Mesenteric fat pad (tissue), 1 donor: ENCODE data around the gene CCDC15. TPM values are rescaled to one million over a fixed set of nuclear protein-coding genes. Genes with fewer than 3 reads are reported as not detected.
"Not testable (repeated sequence)": the region's sequence is repeated elsewhere in the genome, so short reads cannot be mapped to it uniquely, and the experiment has no call there.

Experiments used
- DNase-seq: peaks from one replicate; pipeline ENCODE4 v3.0.0-alpha.2; 2020; ENCODE audit warnings: low spot score
- total RNA-seq: library from RNA; stranded (reverse); fragmentation: NEBNext Ultra II Directional; extraction: Animal tissue kit (Norgen Biotek cat#: 25700); gene quantifications from one replicate; pipeline ENCODE4 v1.2.1, GENCODE V29; 2021
- donor health status: DM: yes; HTN: yes; CAD: no.

CCDC15 gene
- total RNA-seq, 1 donor from 2014 or later: 0.93 TPM

- no peak for DNase-seq
Observed at GRCh38 chr11:125079878-125080530, 126.0 kb downstream of the CCDC15 start.

GRCh38 chr11:125080531-125080911 lies 126.5 kb downstream of the CCDC15 start:
- DNase-seq: no peak

- DNase-seq: peak; percentile 83
Observed at GRCh38 chr11:125081098-125081798, 127.2 kb downstream of the CCDC15 start.

GRCh38 chr11:125082040-125082439 lies 128.0 kb downstream of the CCDC15 start:
- no peak for DNase-seq

GRCh38 chr11:125082611-125083311 lies 128.8 kb downstream of the CCDC15 start:
- peak; percentile 69 for DNase-seq

GRCh38 chr11:125083312-125084056 lies 129.5 kb downstream of the CCDC15 start:
- no peak for DNase-seq

- DNase-seq: peak; percentile 85
Observed at GRCh38 chr11:125084057-125084416, 130.0 kb downstream of the CCDC15 start.

GRCh38 chr11:125084761-125085231 lies 130.8 kb downstream of the CCDC15 start:
- peak; percentile 74 for DNase-seq

GRCh38 chr11:125085301-125086081 lies 131.5 kb downstream of the CCDC15 start:
- DNase-seq: no peak

- peak; percentile 85 for DNase-seq
Observed at GRCh38 chr11:125086633-125087296, 132.8 kb downstream of the CCDC15 start.

- DNase-seq: no peak
Observed at GRCh38 chr11:125088123-125088522, 134.1 kb downstream of the CCDC15 start.

GRCh38 chr11:125088576-125089455 lies 134.8 kb downstream of the CCDC15 start:
- peak; percentile 76 for DNase-seq

- peak; percentile 87 for DNase-seq
Observed at GRCh38 chr11:125089481-125089880, 135.5 kb downstream of the CCDC15 start.

- DNase-seq: not testable (repeated sequence)
Observed at GRCh38 chr11:125090151-125090550, 136.1 kb downstream of the CCDC15 start.

GRCh38 chr11:125090816-125091215 lies 136.8 kb downstream of the CCDC15 start:
- no peak for DNase-seq
